Activated T-helper 2 cell treated with anti-CD3 and anti-CD28 coated beads, Interferon-gamma antibody, Interleukin-2, Interleukin-4, amounts not matched to agents 10 μg/mL and 5 μg/mL and 100 μg/mL, durations not matched to agents 14 hours and 24 hours and 36 hours (primary cell): ENCODE measurements around the gene APPL1. TPM values are rescaled to one million over a fixed set of nuclear protein-coding genes. Genes with fewer than 3 reads are reported as not detected.
"Not testable (repeated sequence)": the region's sequence is repeated elsewhere in the genome, so short reads cannot be mapped to it uniquely, and the experiment has no call there.

ENCODE experiments used
- DNase-seq: peaks from one replicate; pipeline ENCODE4 v3.0.0; 2021; ENCODE audit warnings: low spot score
- H3K27ac Mint-ChIP-seq: one replicate; pipeline ENCODE4 v1.8.0; 2021; ENCODE audit warnings: mixed read lengths
- H3K27me3 Mint-ChIP-seq: one replicate; pipeline ENCODE4 v1.8.0; 2021; ENCODE audit warnings: low read depth, mixed read lengths
- H3K36me3 Mint-ChIP-seq: one replicate; pipeline ENCODE4 v1.8.0; 2021; ENCODE audit warnings: low read depth, mixed read lengths
- H3K4me1 Mint-ChIP-seq: one replicate; pipeline ENCODE4 v1.8.0; 2021; ENCODE audit warnings: low read depth, mixed read lengths
- H3K4me3 Mint-ChIP-seq: one replicate; pipeline ENCODE4 v1.8.0; 2021; ENCODE audit warnings: low read depth, mild to moderate bottlenecking, moderate library complexity, mixed read lengths
- H3K9me3 Mint-ChIP-seq: one replicate; pipeline ENCODE4 v1.8.0; 2021; ENCODE audit warnings: mixed read lengths
- intact Hi-C: fragments of 100-400 bp; cut with micrococcal nuclease; formaldehyde crosslinking; loops from one replicate; pipeline ENCODE4 v1.15.1; 2023
- total RNA-seq: library from RNA; stranded (reverse); gene quantifications from 2 replicates; pipeline ENCODE4 v1.2.3, GENCODE V29; 2022

Gene APPL1
- total RNA-seq, 1 donor from 2014 or later, result 40.7 TPM

DNA sequence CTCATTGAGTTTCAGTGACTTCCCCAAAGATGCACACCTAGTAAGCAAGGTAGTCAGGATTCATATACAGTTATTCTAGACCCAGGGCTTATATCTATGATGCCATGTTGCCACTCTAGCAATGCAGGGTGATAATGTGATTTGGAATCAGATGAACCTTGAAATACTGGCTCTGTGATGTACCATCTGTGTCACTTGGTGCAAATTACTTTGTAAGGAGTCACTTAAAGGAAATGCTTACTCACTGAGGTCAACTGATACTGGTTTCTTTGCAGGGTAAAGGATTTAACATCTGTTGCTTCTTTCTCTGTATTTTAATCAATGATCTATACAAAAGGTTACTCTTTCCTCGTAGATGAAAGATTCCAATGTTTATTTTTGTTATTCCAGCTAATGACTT, 54.2 kb downstream of the APPL1 start:
- intact Hi-C loops, result no loop called here
- no peak for DNase-seq
- Mint-ChIP-seq H3K36me3 (peaks cover 4% of the 10 kb centered on the region), H3K9me3 (peaks cover 4% of the 10 kb centered on the region), H3K4me3 (no peak overlapping the region), H3K27me3 (no peaks in the 10 kb centered on the region), H3K27ac (no peak overlapping the region), H3K4me1 (peaks cover 5% of the 10 kb centered on the region)

GRCh38 chr3:57283334-57283733, 55.8 kb downstream of the APPL1 start:
- intact Hi-C loops, result no loop called here
- Mint-ChIP-seq H3K27ac (no peak overlapping the region), H3K27me3 (no peaks in the 10 kb centered on the region), H3K36me3 (no peaks in the 10 kb centered on the region), H3K4me1 (peaks cover 5% of the 10 kb centered on the region), H3K9me3 (peaks cover 4% of the 10 kb centered on the region), H3K4me3 (no peak overlapping the region)
- no peak for DNase-seq

DNA sequence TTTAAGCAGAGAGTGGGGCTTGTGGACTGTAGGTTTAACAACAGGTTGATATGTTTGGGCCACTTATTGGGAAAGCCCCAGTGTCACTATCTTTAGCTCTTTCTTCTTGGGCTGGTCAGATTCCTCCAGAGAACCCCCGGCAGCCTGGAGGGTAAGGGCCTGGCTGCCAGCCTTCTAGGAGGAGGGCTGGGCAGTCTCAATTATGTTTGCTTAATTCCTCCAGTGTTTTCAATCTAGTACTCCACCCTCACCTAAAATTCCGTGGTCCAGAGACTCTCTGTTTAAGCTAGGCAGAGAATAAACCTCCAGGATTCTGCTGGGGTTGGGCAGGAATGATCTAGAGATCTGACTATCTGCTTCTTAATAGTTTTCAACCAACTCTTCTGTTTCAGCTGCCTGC, 59.7 kb downstream of the APPL1 start:
- peaks cover 13% of the 10 kb centered on the region for H3K27me3 Mint-ChIP-seq
- no peak overlapping the region for H3K27ac Mint-ChIP-seq
- H3K9me3 Mint-ChIP-seq, result peaks cover 4% of the 10 kb centered on the region
- peaks cover 4% of the 10 kb centered on the region for H3K4me1 Mint-ChIP-seq
- H3K36me3 Mint-ChIP-seq, result no peaks in the 10 kb centered on the region
- H3K4me3 Mint-ChIP-seq, result no peak overlapping the region
- DNase-seq, result no peak
- intact Hi-C loops, result no loop called here

DNA sequence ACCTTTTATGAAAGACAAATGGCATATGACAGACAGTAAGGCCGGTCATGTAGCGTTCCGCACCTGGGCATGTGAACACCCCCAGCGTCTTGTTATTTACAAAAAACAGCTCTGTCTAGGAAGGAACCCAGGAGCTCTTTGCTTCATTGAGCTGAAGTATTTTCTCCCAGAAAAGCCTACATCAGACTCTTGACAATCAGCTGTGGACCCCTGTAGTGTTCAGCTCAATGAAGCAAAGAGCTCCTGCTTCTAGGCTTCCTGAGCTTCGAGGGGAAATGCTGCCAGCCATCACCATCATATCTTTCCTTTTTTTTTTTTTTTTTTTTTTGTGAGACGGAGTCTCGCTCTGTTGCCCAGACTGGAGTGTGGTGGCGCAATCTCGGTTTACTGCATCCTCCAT, 60.9 kb downstream of the APPL1 start:
- Mint-ChIP-seq H3K27me3 (peaks cover 14% of the 10 kb centered on the region), H3K9me3 (peaks cover 4% of the 10 kb centered on the region), H3K36me3 (no peaks in the 10 kb centered on the region), H3K4me1 (peaks cover 4% of the 10 kb centered on the region), H3K4me3 (no peak overlapping the region), H3K27ac (no peak overlapping the region)
- intact Hi-C loops, result no loop called here
- DNase-seq, result no peak

- no peaks in the 10 kb centered on the region for H3K36me3 Mint-ChIP-seq
- no peaks in the 10 kb centered on the region for H3K9me3 Mint-ChIP-seq
- peaks cover 4% of the 10 kb centered on the region for H3K4me1 Mint-ChIP-seq
- H3K4me3 Mint-ChIP-seq, result no peak within 1 kb of the TSS
- intact Hi-C loops, result no loop called here
- no peak for DNase-seq
- peaks cover 18% of the 10 kb centered on the region for H3K27me3 Mint-ChIP-seq
- no peak within 1 kb of the TSS for H3K27ac Mint-ChIP-seq
These were observed 64.8 kb downstream of the APPL1 start, which contains the start of gene ASB14 for GRCh38 chr3:57292159-57292896. Gene ASB14, minus strand, starts transcription at chr3:57292685. Its CDS starts 652 bp downstream, at chr3:57292033.

- H3K27ac Mint-ChIP-seq, result no peak overlapping the region
These were observed 65.5 kb downstream of the APPL1 start for GRCh38 chr3:57292897-57293526.

DNA sequence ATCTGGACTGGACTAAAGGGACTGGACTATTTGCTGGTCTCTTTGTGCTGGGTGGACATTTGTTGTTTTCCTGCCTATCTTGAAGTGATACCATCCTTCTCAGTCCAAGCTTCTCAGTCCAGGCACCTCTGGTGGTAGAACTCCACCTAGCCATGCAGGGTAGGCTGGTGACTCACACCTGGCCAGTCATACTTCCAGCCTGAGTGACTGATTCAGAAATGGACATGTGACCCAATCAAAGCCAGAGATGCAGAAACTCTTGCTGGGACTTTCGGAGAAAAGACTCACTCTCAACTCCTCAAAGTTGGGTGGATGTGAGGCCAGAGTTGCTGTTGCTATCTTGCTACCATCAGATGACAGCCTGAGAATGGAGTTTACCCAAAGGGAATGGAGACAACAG, 70.5 kb downstream of the APPL1 start:
- intact Hi-C loops, result no loop called here
- H3K36me3 Mint-ChIP-seq, result no peaks in the 10 kb centered on the region
- H3K4me3 Mint-ChIP-seq, result no peak overlapping the region
- no peaks in the 10 kb centered on the region for H3K9me3 Mint-ChIP-seq
- no peak overlapping the region for H3K27ac Mint-ChIP-seq
- H3K4me1 Mint-ChIP-seq, result no peaks in the 10 kb centered on the region
- no peak for DNase-seq
- H3K27me3 Mint-ChIP-seq, result peaks cover 19% of the 10 kb centered on the region

More at GRCh38 chr3:57292897-57293526, 65.5 kb downstream of the APPL1 start:
- H3K4me3 Mint-ChIP-seq, result no peak overlapping the region
- DNase-seq, result no peak
- no peaks in the 10 kb centered on the region for H3K9me3 Mint-ChIP-seq
- peaks cover 4% of the 10 kb centered on the region for H3K4me1 Mint-ChIP-seq
- H3K27me3 Mint-ChIP-seq, result peaks cover 23% of the 10 kb centered on the region
- intact Hi-C loops, result no loop called here
- H3K36me3 Mint-ChIP-seq, result no peaks in the 10 kb centered on the region

DNA sequence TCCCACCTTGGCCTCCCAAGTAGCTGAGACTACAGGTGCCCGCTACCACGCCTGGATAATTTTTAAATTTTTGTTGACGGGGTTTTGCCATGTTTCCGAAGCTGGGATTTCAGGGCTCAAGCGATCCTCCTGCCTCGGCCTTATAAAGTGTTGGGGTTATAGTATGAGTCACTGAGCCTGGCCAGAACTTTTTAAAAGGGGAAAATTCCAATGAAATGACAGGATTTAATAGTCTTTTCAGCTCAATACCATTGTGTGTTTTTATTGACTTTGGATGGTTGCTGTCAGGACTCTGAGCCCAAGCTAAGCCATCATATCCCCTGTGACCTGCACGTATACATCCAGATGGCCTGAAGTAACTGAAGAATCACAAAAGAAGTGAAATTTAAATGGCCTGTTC, 76.0 kb downstream of the APPL1 start:
- H3K27me3 Mint-ChIP-seq, H3K36me3 Mint-ChIP-seq, H3K4me1 Mint-ChIP-seq, H3K4me3 Mint-ChIP-seq, H3K9me3 Mint-ChIP-seq, H3K27ac Mint-ChIP-seq, intact Hi-C loops, DNase-seq: not testable (repeated sequence)

DNA sequence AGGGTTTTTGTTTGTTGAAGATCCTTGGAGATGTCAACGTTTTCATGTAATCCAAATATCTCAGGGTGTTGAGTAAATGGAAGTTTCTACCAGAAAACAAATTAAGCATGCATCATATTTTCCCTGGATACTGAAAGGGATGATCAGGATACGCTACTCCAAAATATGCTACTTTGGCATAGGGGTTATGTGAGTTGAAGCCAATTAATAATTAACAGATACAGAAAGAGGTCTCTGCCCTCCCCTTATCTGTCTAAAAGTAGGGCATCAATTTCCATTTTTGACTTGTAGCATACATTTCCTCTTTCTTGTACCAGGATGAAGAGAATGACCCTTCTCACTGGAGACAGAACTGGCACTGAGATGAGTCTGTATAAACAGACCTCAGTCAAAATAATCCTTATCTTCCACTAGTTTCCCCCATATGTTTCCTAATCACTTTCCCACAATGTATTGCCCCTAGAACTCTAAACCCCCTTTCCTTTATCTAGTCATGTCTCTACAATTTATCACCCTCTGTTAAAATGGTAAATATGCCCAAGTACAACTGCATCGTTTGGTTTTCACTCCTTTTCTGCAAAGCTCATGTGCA, 82.3 kb downstream of the APPL1 start:
- H3K9me3 Mint-ChIP-seq, result no peaks in the 10 kb centered on the region
- intact Hi-C loops, result no loop called here
- peaks cover 6% of the 10 kb centered on the region for H3K27me3 Mint-ChIP-seq
- no peaks in the 10 kb centered on the region for H3K36me3 Mint-ChIP-seq
- no peak for DNase-seq
- no peak overlapping the region for H3K4me3 Mint-ChIP-seq
- H3K4me1 Mint-ChIP-seq, result no peaks in the 10 kb centered on the region
- no peak overlapping the region for H3K27ac Mint-ChIP-seq

GRCh38 chr3:57314204-57314603, 86.7 kb downstream of the APPL1 start:
- Mint-ChIP-seq H3K4me3 (no peak overlapping the region), H3K27ac (no peak overlapping the region), H3K36me3 (no peaks in the 10 kb centered on the region), H3K9me3 (no peaks in the 10 kb centered on the region), H3K4me1 (no peaks in the 10 kb centered on the region), H3K27me3 (peaks cover 26% of the 10 kb centered on the region)
- intact Hi-C loops, result no loop called here
- no peak for DNase-seq

Other genes with a start within 250 kb of the APPL1 start
- not detected in 2 replicates for gene SPATA12, start 167.1 kb upstream of the APPL1 start, total RNA-seq
- gene IL17RD, start 62.4 kb upstream of the APPL1 start, total RNA-seq, result 0.07 and 0.09 TPM in 2 replicates
- gene HESX1, start 27.8 kb upstream of the APPL1 start, total RNA-seq, result 0.30 and 0.43 TPM in 2 replicates
- not detected in 2 replicates for gene ASB14, start 65.0 kb downstream of the APPL1 start, total RNA-seq